Neural progenitor cell (in vitro differentiated cells): Measurements from ENCODE around the gene ADCY2.

Experiments
- EZH2phosphoT487 ChIP-seq: fragments of 200-600 bp; sonication (generic); IDR thresholded peaks from 2 replicates; pipeline ENCODE4 v1.6.1; 2017; ENCODE audit warnings: antibody characterized with exemption
- TF ChIP-seq, protein P1 (sequence below): fragments of 200-600 bp; sonication (generic); IDR thresholded peaks from 2 replicates; pipeline ENCODE4 v1.5.1; 2017; ENCODE audit warnings: antibody characterized with exemption, mild to moderate bottlenecking

DNA sequence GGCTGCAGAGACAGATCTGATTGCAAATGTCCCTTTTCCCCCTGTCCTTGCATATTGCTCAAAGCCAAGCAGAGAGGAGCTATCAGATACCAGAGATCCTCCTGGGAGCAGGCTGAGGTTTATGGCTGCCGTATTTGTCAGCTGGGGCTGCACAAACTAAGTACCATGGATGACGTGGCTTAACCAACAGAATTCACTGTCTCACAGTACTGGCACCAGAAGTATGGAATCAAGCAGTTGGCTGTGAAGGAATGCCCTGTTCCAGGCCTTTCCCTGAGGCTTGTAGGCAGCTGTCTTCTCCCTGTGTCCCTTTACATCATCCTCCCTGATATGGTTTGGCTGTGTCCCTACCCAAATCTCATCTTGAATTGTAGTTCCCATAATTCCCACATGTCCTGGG lies 452.4 kb downstream of the ADCY2 start:
- TF ChIP-seq, protein P1, sequence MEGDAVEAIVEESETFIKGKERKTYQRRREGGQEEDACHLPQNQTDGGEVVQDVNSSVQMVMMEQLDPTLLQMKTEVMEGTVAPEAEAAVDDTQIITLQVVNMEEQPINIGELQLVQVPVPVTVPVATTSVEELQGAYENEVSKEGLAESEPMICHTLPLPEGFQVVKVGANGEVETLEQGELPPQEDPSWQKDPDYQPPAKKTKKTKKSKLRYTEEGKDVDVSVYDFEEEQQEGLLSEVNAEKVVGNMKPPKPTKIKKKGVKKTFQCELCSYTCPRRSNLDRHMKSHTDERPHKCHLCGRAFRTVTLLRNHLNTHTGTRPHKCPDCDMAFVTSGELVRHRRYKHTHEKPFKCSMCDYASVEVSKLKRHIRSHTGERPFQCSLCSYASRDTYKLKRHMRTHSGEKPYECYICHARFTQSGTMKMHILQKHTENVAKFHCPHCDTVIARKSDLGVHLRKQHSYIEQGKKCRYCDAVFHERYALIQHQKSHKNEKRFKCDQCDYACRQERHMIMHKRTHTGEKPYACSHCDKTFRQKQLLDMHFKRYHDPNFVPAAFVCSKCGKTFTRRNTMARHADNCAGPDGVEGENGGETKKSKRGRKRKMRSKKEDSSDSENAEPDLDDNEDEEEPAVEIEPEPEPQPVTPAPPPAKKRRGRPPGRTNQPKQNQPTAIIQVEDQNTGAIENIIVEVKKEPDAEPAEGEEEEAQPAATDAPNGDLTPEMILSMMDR = no peak
- TF ChIP-seq EZH2phosphoT487 = no peak
